ENCODE data around the gene RALY. TPM values are rescaled to one million over a fixed set of nuclear protein-coding genes. Genes with fewer than 3 reads are reported as not detected.

The RALY gene
- total RNA-seq, 2 experiments from 2014 or later = 137 to 139 TPM

DNA sequence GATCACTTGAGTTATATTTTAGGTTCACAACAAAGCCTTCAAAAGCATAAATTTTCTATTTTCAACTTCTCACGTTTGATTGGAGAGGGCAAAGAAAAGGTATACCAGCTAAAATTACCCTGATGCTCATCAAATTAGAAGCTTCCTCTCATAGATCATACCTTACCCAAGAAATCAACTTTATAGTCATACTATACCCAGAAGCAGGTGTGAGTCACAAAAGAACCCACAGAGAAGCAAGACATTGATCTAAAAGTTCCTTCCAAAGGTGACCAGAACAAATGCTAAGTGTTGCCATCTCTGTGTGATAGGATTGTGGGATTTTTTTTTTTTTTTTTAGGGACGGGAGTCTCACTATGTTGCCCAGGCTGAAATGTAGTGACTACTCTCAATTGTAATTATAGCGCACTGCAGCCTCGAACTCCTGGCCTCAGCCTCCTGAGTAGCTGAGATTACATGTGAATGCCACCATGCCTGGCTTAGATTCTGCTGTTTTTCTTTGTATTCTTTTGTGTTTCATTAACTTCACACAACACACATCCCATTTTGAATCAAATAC is 115.0 kb downstream of the RALY start:
- Mint-ChIP-seq H3K9me3 (no peaks in the 10 kb centered on the region), H3K4me1 (ENCODE audit: low read depth) (peaks cover 69% of the 10 kb centered on the region), H3K27me3 (ENCODE audit: low read depth) (no peaks in the 10 kb centered on the region), H3K27ac (peak overlapping the region; percentile 80), H3K4me3 (peak overlapping the region; percentile 59), H3K36me3 (ENCODE audit: low read depth) (peaks cover 66% of the 10 kb centered on the region)
- no peak for DNase-seq
- CTCF ChIA-PET = interaction anchor here (0.6 to 1.9 kb wide), 3 partner anchors 22 to 201 kb away, joined by 3 to 10 read pairs (median 5); no protein-coding TSS in a partner anchor
- intact Hi-C loops (cut with micrococcal nuclease) = no loop called here

GRCh38 chr20:34109442-34109841 is 115.7 kb downstream of the RALY start:
- intact Hi-C loops (cut with micrococcal nuclease) = no loop called here
- peaks cover 60% of the 10 kb centered on the region for H3K36me3 Mint-ChIP-seq (ENCODE audit: low read depth)
- peak overlapping the region; percentile 59 for H3K4me3 Mint-ChIP-seq
- no peak for DNase-seq
- H3K27ac Mint-ChIP-seq = peak overlapping the region; percentile 65
- CTCF ChIA-PET = interaction anchor here (1.9 kb wide), 1 partner anchor 21 kb away, joined by 10 read pairs; no protein-coding TSS in a partner anchor
- H3K9me3 Mint-ChIP-seq = no peaks in the 10 kb centered on the region
- no peaks in the 10 kb centered on the region for H3K27me3 Mint-ChIP-seq (ENCODE audit: low read depth)
- peaks cover 61% of the 10 kb centered on the region for H3K4me1 Mint-ChIP-seq (ENCODE audit: low read depth)

GRCh38 chr20:34110025-34110744 is 116.5 kb downstream of the RALY start:
- CTCF ChIA-PET = no interaction called here
- Mint-ChIP-seq H3K27me3 (ENCODE audit: low read depth) (no peaks in the 10 kb centered on the region), H3K9me3 (no peaks in the 10 kb centered on the region), H3K27ac (peak overlapping the region; percentile 93), H3K4me3 (peak overlapping the region; percentile 96), H3K36me3 (ENCODE audit: low read depth) (peaks cover 53% of the 10 kb centered on the region), H3K4me1 (ENCODE audit: low read depth) (peaks cover 54% of the 10 kb centered on the region)
- intact Hi-C loops (cut with micrococcal nuclease) = loop anchor here (1.0 to 10.0 kb wide), 6 partner anchors 8 to 982 kb away; partner anchors contain the start of genes DYNLRB1, SNTA1 and TRPC4AP
- no peak for DNase-seq

GRCh38 chr20:34110745-34111641 is 117.3 kb downstream of the RALY start:
- H3K36me3 Mint-ChIP-seq (ENCODE audit: low read depth) = peaks cover 47% of the 10 kb centered on the region
- CTCF ChIA-PET = no interaction called here
- DNase-seq = peak; percentile 35
- intact Hi-C loops (cut with micrococcal nuclease) = loop anchor here (1.0 to 10.0 kb wide), 6 partner anchors 9 to 981 kb away; partner anchors contain the start of genes DYNLRB1, SNTA1 and TRPC4AP
- H3K4me3 Mint-ChIP-seq = peak overlapping the region; percentile 96
- no peaks in the 10 kb centered on the region for H3K9me3 Mint-ChIP-seq
- peak overlapping the region; percentile 93 for H3K27ac Mint-ChIP-seq
- H3K27me3 Mint-ChIP-seq (ENCODE audit: low read depth) = no peaks in the 10 kb centered on the region
- peaks cover 46% of the 10 kb centered on the region for H3K4me1 Mint-ChIP-seq (ENCODE audit: low read depth)

GRCh38 chr20:34111702-34112599 is 118.2 kb downstream of the RALY start, which contains the start of gene EIF2S2:
Gene EIF2S2, minus strand, starts transcription at chr20:34112243. Its CDS starts 133 bp downstream, at chr20:34112110.
- Mint-ChIP-seq H3K36me3 (ENCODE audit: low read depth) (peaks cover 41% of the 10 kb centered on the region), H3K27ac (peak within 1 kb of the TSS; percentile 93), H3K4me3 (peak within 1 kb of the TSS; percentile 96), H3K9me3 (no peaks in the 10 kb centered on the region), H3K27me3 (ENCODE audit: low read depth) (no peaks in the 10 kb centered on the region), H3K4me1 (ENCODE audit: low read depth) (peaks cover 38% of the 10 kb centered on the region)
- CTCF ChIA-PET = interaction anchor here (1.0 to 1.4 kb wide), 4 partner anchors 17 to 250 kb away, joined by 3 to 5 read pairs (median 4); no protein-coding TSS in a partner anchor
- DNase-seq = peak; percentile 97
- intact Hi-C loops (cut with micrococcal nuclease) = loop anchor here (1.0 to 10.0 kb wide), 11 partner anchors 43 to 980 kb away; partner anchors contain the start of genes AHCY, CHMP4B, DYNLRB1 and E2F1

DNA sequence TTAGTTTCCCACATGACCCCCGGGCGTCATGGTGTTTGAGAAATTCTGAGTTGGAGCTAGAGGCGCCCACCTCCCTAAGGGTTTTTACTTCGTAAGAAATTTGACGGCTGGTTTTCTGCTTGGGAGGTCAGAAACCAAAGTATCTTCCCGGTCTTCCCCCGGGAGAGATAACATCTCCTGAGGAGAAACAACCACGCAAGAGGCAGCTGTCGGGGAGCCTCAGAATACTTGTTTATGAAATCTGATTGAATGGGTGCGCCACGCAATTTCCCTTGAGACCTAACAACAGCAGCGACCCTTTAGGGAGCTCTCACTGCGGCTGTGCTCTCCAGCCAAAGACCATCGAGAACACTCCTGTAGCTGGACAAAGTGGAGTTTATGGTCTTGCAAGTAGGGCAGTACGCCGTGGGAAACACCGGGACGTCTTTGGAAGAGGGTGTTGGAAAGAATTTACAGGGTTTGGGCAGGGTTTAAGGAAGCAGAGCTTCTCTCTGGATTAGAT is 118.9 kb downstream of the RALY start:
- Mint-ChIP-seq H3K4me3 (peak overlapping the region; percentile 96), H3K36me3 (ENCODE audit: low read depth) (peaks cover 36% of the 10 kb centered on the region), H3K27ac (peak overlapping the region; percentile 93), H3K9me3 (no peaks in the 10 kb centered on the region), H3K27me3 (ENCODE audit: low read depth) (no peaks in the 10 kb centered on the region), H3K4me1 (ENCODE audit: low read depth) (peaks cover 31% of the 10 kb centered on the region)
- no peak for DNase-seq
- intact Hi-C loops (cut with micrococcal nuclease) = loop anchor here (1.0 to 10.0 kb wide), 10 partner anchors 119 to 980 kb away; partner anchors contain the start of genes AHCY, CHMP4B, DYNLRB1 and E2F1
- CTCF ChIA-PET = interaction anchor here (1.0 to 1.4 kb wide), 4 partner anchors 17 to 251 kb away, joined by 3 to 5 read pairs (median 4); no protein-coding TSS in a partner anchor

DNA sequence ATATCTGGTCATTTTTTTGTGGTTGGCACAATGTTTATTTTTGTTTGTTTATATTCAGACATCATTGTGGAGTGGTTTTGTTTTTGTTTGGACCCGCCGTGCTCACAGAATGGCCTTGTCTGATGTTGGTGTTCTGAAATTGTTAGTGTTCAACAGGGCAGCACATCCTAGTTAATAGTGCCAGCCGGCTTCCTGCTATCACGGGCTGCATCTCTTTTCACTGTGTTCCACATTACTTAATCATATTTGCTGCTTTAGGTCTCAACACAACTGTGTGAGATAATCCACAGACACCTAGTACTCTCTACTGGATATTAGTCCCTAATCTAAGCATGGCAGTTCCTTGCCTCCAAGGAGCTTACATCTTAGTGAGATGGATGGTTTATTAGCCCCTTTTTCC is 121.1 kb downstream of the RALY start:
- CTCF ChIA-PET = interaction anchor here (0.6 to 1.3 kb wide), 2 partner anchors 20 to 200 kb away, joined by 3 read pairs; no protein-coding TSS in a partner anchor
- intact Hi-C loops (cut with micrococcal nuclease) = loop anchor here (5.0 to 10.0 kb wide), 4 partner anchors 400 to 977 kb away; partner anchors contain the start of genes DYNLRB1, SNTA1 and TRPC4AP
- Mint-ChIP-seq H3K27me3 (ENCODE audit: low read depth) (no peaks in the 10 kb centered on the region), H3K9me3 (no peaks in the 10 kb centered on the region), H3K4me3 (no peak overlapping the region), H3K4me1 (ENCODE audit: low read depth) (peaks cover 10% of the 10 kb centered on the region), H3K27ac (no peak overlapping the region), H3K36me3 (ENCODE audit: low read depth) (peaks cover 17% of the 10 kb centered on the region)
- no peak for DNase-seq

DNA sequence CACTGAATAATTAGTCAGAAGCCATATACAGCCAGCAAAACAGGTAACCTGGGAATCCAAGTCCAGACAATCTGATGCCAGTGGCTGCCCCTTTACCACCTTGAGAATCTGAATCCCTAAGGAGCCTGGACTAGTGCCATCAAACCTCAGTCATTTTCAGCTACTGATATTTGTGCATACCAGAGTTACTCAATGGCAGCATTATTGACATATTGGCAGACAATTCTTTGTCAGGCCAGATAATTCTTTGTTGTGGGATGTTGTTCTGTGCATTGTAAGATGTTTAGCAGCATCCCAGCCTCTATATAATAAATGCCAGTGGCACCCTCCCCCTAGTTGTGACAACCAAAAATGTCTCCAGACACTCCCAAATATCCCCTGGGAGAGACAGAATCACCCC is 121.5 kb downstream of the RALY start:
- Mint-ChIP-seq H3K27ac (no peak overlapping the region), H3K4me3 (no peak overlapping the region), H3K27me3 (ENCODE audit: low read depth) (no peaks in the 10 kb centered on the region), H3K36me3 (ENCODE audit: low read depth) (peaks cover 15% of the 10 kb centered on the region), H3K4me1 (ENCODE audit: low read depth) (peaks cover 7% of the 10 kb centered on the region), H3K9me3 (no peaks in the 10 kb centered on the region)
- CTCF ChIA-PET = interaction anchor here (0.6 kb wide), 1 partner anchor 21 kb away, joined by 3 read pairs; no protein-coding TSS in a partner anchor
- DNase-seq = no peak
- intact Hi-C loops (cut with micrococcal nuclease) = loop anchor here (10.0 kb wide), 2 partner anchors 400 to 670 kb away; partner anchors contain the start of genes DYNLRB1 and SNTA1

DNA sequence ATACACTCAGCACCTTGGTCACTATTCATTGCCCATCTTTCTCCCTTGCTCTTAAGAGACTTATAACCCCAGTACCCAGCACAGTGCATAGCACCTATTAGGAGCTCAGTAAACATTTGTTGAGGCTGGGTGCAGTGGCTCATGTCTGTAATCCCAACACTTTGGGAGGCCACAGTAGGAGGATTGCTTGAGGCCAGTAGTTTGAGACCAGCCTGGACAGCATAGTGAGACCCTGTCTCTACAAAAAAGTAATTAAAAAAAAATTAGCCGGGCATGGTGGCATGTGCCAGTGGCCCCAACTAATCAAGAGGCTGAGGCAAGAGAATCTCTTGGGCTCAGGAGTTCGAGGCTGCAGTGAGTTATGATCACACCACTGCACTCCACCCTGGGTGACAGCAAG is 126.5 kb downstream of the RALY start:
- Mint-ChIP-seq H3K27ac (no peak overlapping the region), H3K4me1 (ENCODE audit: low read depth) (peaks cover 11% of the 10 kb centered on the region), H3K36me3 (ENCODE audit: low read depth) (no peaks in the 10 kb centered on the region), H3K9me3 (no peaks in the 10 kb centered on the region), H3K27me3 (ENCODE audit: low read depth) (no peaks in the 10 kb centered on the region), H3K4me3 (no peak overlapping the region)
- no peak for DNase-seq
- intact Hi-C loops (cut with micrococcal nuclease) = no loop called here
- CTCF ChIA-PET = interaction anchor here (0.6 kb wide), 1 partner anchor 191 kb away, joined by 3 read pairs; no protein-coding TSS in a partner anchor

GRCh38 chr20:34122274-34122980 is 128.7 kb downstream of the RALY start:
- DNase-seq = no peak
- intact Hi-C loops (cut with micrococcal nuclease) = no loop called here
- no peaks in the 10 kb centered on the region for H3K27me3 Mint-ChIP-seq (ENCODE audit: low read depth)
- CTCF ChIA-PET = no interaction called here
- no peak overlapping the region for H3K4me3 Mint-ChIP-seq
- no peaks in the 10 kb centered on the region for H3K9me3 Mint-ChIP-seq
- no peak overlapping the region for H3K27ac Mint-ChIP-seq
- peaks cover 11% of the 10 kb centered on the region for H3K4me1 Mint-ChIP-seq (ENCODE audit: low read depth)
- no peaks in the 10 kb centered on the region for H3K36me3 Mint-ChIP-seq (ENCODE audit: low read depth)

Data from activated naive CD4-positive, alpha-beta T cell treated with anti-CD3 and anti-CD28 coated beads for 36 hours (primary cell).